ENCODE measurements around the gene CA4.

The CA4 gene

GRCh38 chr17:60134396-60135150 is 15.2 kb upstream of the CA4 start:
- Histone ChIP-seq H3K4me3 (ENCODE audit: low read depth, low read length) (peak overlapping the region; percentile 51), H3K27ac (ENCODE audit: extremely low read depth, low read depth, low read length) (peak overlapping the region; percentile 58; the same call in 1 of the 2 replicates), H3K9me3 (ENCODE audit: control insufficient read depth, insufficient read depth, low read depth, low read length) (no peaks in the 10 kb centered on the region), H3K36me3 (ENCODE audit: control insufficient read depth in 2 of 2, insufficient read depth in 1 of 2, low read length in 2 of 2) (peaks cover 0 to 11% of the 10 kb centered on the region in 2 experiments; a peak in 1 of 3 replicates), H3K4me1 (ENCODE audit: control insufficient read depth, insufficient read depth, low read length) (0 out of 2 replicates have a peak, but pooled peaks cover 2% of the 10 kb centered on the region)
- TF ChIP-seq HOXD13 (CRISPR knock-in tag; IDR thresholded peaks at IDR 0.05; ENCODE audit: borderline replicate concordance), result no peak
- 0 out of 2 replicates have a peak, but pooled peaks have one; percentile 8 for TF ChIP-seq KLF8 (tag by site-specific recombination; IDR thresholded peaks at IDR 0.05)
- TF ChIP-seq ZBTB48 (tag by site-specific recombination; IDR thresholded peaks at IDR 0.05), result peak; percentile 77
- no peak for TF ChIP-seq ZNF600 (tag by site-specific recombination; IDR thresholded peaks at IDR 0.05)
- TF ChIP-seq KLF16 (tag by site-specific recombination; IDR thresholded peaks at IDR 0.05), result no peak
- TF ChIP-seq ZNF626 (tag by site-specific recombination; IDR thresholded peaks at IDR 0.05), result no peak
- TF ChIP-seq ATF2 (tag by site-specific recombination; IDR thresholded peaks at IDR 0.05; ENCODE audit: low read depth), result no peak
- no peak for TF ChIP-seq ZNF140 (tag by site-specific recombination; IDR thresholded peaks at IDR 0.05)
- no peak for TF ChIP-seq GLI2 (tag by site-specific recombination; IDR thresholded peaks at IDR 0.05; ENCODE audit: borderline replicate concordance, low read depth)
- no peak for TF ChIP-seq ZNF777 (tag by site-specific recombination; IDR thresholded peaks at IDR 0.05; ENCODE audit: borderline replicate concordance)
- peak; percentile 39; the same call in 1 of the 2 replicates for TF ChIP-seq GLIS2 (tag by site-specific recombination; IDR thresholded peaks at IDR 0.05)
- TF ChIP-seq ZNF335 (tag by site-specific recombination; conservative IDR thresholded peaks at IDR 0.05), result peak; percentile 21; the same call in 1 of the 2 replicates
- no peak for TF ChIP-seq ZNF658 (tag by site-specific recombination; IDR thresholded peaks at IDR 0.05)
- no peak for TF ChIP-seq ZNF138 (tag by site-specific recombination; IDR thresholded peaks at IDR 0.05; ENCODE audit: borderline replicate concordance)
- peak; percentile 60 for TF ChIP-seq EGR2 (tag by site-specific recombination; IDR thresholded peaks at IDR 0.05; ENCODE audit: low read depth)
- TF ChIP-seq ZFHX2 (tag by site-specific recombination; conservative IDR thresholded peaks at IDR 0.05), result peak; percentile 63
- no peak for TF ChIP-seq ZNF404 (tag by site-specific recombination; IDR thresholded peaks at IDR 0.05)
- peak; percentile 60 for TF ChIP-seq SCRT2 (tag by site-specific recombination; IDR thresholded peaks at IDR 0.05)
- no peak for TF ChIP-seq ZNF274 (IDR thresholded peaks at IDR 0.05; ENCODE audit: low read length)
- no peak for TF ChIP-seq ZNF274 (tag by site-specific recombination; IDR thresholded peaks at IDR 0.05; ENCODE audit: borderline replicate concordance)
- no peak for TF ChIP-seq ZNF677 (tag by site-specific recombination; IDR thresholded peaks at IDR 0.05)
- CTCF ChIA-PET, result interaction anchor here (0.7 to 0.8 kb wide), 3 partner anchors 26 to 48 kb away, joined by 3 to 6 read pairs (median 3); no protein-coding TSS in a partner anchor
- POLR2A ChIA-PET, result interaction anchor here (0.6 kb wide), 3 partner anchors 32 to 1689 kb away, joined by 3 to 6 read pairs (median 4); no protein-coding TSS in a partner anchor

- H3K9me3 ChIP-seq (ENCODE audit: control insufficient read depth, insufficient read depth, low read depth, low read length), result no peaks in the 10 kb centered on the region
- CTCF ChIA-PET, result interaction anchor here (0.7 to 0.8 kb wide), 2 partner anchors 27 to 32 kb away, joined by 3 to 6 read pairs; no protein-coding TSS in a partner anchor
- POLR2A ChIA-PET, result interaction anchor here (0.6 kb wide), 2 partner anchors 33 to 253 kb away, joined by 3 to 4 read pairs; no protein-coding TSS in a partner anchor
- H3K36me3 ChIP-seq (ENCODE audit: control insufficient read depth in 2 of 2, insufficient read depth in 1 of 2, low read length in 2 of 2), result peaks cover 0 to 11% of the 10 kb centered on the region in 2 experiments; a peak in 1 of 3 replicates
- H3K27ac ChIP-seq (ENCODE audit: extremely low read depth, low read depth, low read length), result peak overlapping the region; percentile 58; the same call in 1 of the 2 replicates
- 0 out of 2 replicates have a peak, but pooled peaks cover 2% of the 10 kb centered on the region for H3K4me1 ChIP-seq (ENCODE audit: control insufficient read depth, insufficient read depth, low read length)
- H3K4me3 ChIP-seq (ENCODE audit: low read depth, low read length), result peak overlapping the region; percentile 51
- no peak for TF ChIP-seq ZNF660 (tag by site-specific recombination; IDR thresholded peaks at IDR 0.05)
- TF ChIP-seq KLF8 (tag by site-specific recombination; IDR thresholded peaks at IDR 0.05), result peak; percentile 58; the same call in 1 of the 2 replicates
- TF ChIP-seq ZFP37 (tag by site-specific recombination; IDR thresholded peaks at IDR 0.05), result no peak
- 0 out of 2 replicates have a peak, but pooled peaks have one; percentile 18 for TF ChIP-seq ZNF518A (tag by site-specific recombination; conservative IDR thresholded peaks at IDR 0.05; ENCODE audit: low read depth)
- TF ChIP-seq ZIC2 (tag by site-specific recombination; IDR thresholded peaks at IDR 0.05), result peak; percentile 33; the same call in 1 of the 2 replicates
- TF ChIP-seq ZNF157 (tag by site-specific recombination; IDR thresholded peaks at IDR 0.05), result no peak
- TF ChIP-seq SP3 (tag by site-specific recombination; IDR thresholded peaks at IDR 0.05), result peak; percentile 62
- no peak for TF ChIP-seq ZNF140 (tag by site-specific recombination; IDR thresholded peaks at IDR 0.05)
- TF ChIP-seq ZNF791 (tag by site-specific recombination; IDR thresholded peaks at IDR 0.05), result no peak
These were observed 14.4 kb upstream of the CA4 start for GRCh38 chr17:60135151-60135950.

Measured in HEK293 (cell line).